ENCODE measurements around the gene RPSA.
"Not testable (repeated sequence)": the region's sequence is repeated elsewhere in the genome, so short reads cannot be mapped to it uniquely, and the experiment has no call there.

RPSA gene

GRCh38 chr3:39454591-39455217 is 48.2 kb downstream of the RPSA start:
- no peak for DNase-seq (ENCODE audit: low spot score)

DNA sequence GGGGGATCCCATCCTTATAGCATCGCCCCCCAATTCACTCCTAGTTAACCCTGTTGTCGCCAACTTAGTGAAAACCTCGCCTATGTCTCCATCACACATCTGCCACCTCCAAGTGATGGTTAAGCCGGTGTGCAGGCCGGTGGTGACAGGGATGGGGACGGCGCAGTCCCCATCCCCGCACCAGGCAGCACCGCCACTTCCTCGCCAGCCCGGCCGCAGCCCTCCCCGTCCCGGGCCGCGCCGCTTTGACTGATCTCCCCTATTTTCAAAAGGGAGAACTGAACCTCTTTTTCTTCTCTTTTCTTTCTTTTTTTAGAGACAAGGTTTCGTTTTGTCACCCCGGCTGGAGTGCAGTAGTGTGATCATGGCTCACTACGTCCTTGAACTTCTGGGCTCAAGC is 49.6 kb downstream of the RPSA start:
- DNase-seq (ENCODE audit: low spot score), result no peak

DNA sequence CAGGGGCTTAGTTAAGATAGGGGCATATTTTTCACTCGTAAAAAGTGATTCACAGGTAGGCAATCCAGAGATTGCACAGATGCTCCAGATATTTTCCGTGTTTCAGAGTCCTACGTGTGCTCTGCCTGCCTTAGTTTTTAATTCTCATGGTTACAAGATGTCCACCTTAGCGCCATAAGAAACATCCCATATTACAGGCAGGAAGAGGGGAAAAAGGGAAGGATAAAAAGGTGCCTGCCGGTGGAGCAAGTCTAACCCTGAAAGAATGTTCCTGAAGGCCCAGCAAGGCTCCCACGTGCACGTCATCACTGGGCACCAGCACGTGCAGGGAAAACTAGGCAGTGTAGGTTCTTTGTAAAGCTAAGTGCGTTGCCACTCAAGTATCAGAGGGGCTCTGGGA is 50.8 kb downstream of the RPSA start:
- no peak for DNase-seq (ENCODE audit: low spot score)

DNA sequence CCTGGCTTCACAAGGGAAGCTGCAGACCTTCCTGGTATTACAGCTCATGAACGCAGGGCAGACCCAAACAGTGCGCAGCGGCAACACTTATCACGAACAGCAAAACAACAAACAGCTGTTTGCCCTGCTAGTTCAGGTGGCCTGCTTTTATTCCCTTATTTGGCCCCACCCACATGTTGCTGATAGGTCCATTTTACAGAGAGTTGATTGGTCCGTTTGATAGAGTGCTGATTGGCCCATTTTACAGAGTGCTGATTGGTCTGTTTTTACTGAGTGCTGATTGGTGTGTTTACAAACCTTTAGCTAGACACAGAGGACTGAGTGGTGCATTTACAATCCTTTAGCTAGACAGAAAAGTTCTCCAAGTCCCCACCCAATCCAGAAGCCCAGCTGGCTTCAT is 52.1 kb downstream of the RPSA start:
- DNase-seq (ENCODE audit: low spot score), result not testable (repeated sequence)

DNA sequence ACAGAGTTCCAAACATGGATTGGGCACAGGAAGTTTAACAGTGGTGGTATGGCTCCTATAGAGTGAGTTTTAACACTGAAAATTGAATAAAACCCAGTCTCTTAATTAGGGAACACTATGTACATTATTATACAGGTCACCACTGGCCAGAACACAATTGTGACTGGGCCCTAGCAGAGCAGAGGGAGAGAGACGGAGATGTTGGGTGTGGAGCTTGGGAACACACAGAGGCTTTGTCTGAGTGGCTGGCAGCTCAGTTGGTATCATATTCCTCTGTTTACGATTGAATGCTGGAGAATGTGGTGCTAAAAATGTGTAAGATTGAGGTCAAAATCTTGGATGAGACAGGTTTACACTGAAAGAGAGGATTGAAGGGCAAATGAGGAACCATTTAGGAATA is 54.2 kb downstream of the RPSA start:
- DNase-seq (ENCODE audit: low spot score), result no peak

Small RNAs within 50 kb of the gene (small RNA-seq; reads per million reads assigned to genes)
- gene SNORA6 (0 reads per million in 2 experiments), gene SNORA62 (0 reads per million in 2 experiments)

All from SK-N-DZ (cell line).